Activated T-helper 2 cell treated with anti-CD3 and anti-CD28 coated beads, Interferon-gamma antibody, Interleukin-2, Interleukin-4, amounts not matched to agents 10 μg/mL and 5 μg/mL and 100 μg/mL, durations not matched to agents 14 hours and 24 hours and 36 hours (primary cell): ENCODE measurements around the gene EPHA10. TPM values are rescaled to one million over a fixed set of nuclear protein-coding genes. Genes with fewer than 3 reads are reported as not detected.
"Not testable (repeated sequence)": the region's sequence is repeated elsewhere in the genome, so short reads cannot be mapped to it uniquely, and the experiment has no call there.

Source experiments
- DNase-seq: peaks from one replicate; pipeline ENCODE4 v3.0.0; 2021; ENCODE audit warnings: low spot score
- H3K27ac Mint-ChIP-seq: one replicate; pipeline ENCODE4 v1.8.0; 2021; ENCODE audit warnings: mixed read lengths
- H3K27me3 Mint-ChIP-seq: one replicate; pipeline ENCODE4 v1.8.0; 2021; ENCODE audit warnings: low read depth, mixed read lengths
- H3K36me3 Mint-ChIP-seq: one replicate; pipeline ENCODE4 v1.8.0; 2021; ENCODE audit warnings: low read depth, mixed read lengths
- H3K4me1 Mint-ChIP-seq: one replicate; pipeline ENCODE4 v1.8.0; 2021; ENCODE audit warnings: low read depth, mixed read lengths
- H3K4me3 Mint-ChIP-seq: one replicate; pipeline ENCODE4 v1.8.0; 2021; ENCODE audit warnings: low read depth, mild to moderate bottlenecking, moderate library complexity, mixed read lengths
- H3K9me3 Mint-ChIP-seq: one replicate; pipeline ENCODE4 v1.8.0; 2021; ENCODE audit warnings: mixed read lengths
- intact Hi-C: fragments of 100-400 bp; cut with micrococcal nuclease; formaldehyde crosslinking; loops from one replicate; pipeline ENCODE4 v1.15.1; 2023
- total RNA-seq: library from RNA; stranded (reverse); gene quantifications from 2 replicates; pipeline ENCODE4 v1.2.3, GENCODE V29; 2022

Gene EPHA10
- total RNA-seq, 1 donor from 2014 or later = 0.21 TPM

GRCh38 chr1:37741130-37741529, 23.8 kb downstream of the EPHA10 start:
- Mint-ChIP-seq H3K27ac (no peak overlapping the region), H3K9me3 (no peaks in the 10 kb centered on the region), H3K36me3 (no peaks in the 10 kb centered on the region), H3K4me1 (no peaks in the 10 kb centered on the region), H3K27me3 (peaks cover 14% of the 10 kb centered on the region), H3K4me3 (no peak overlapping the region)
- DNase-seq = no peak
- intact Hi-C loops = no loop called here

- Mint-ChIP-seq H3K36me3 (no peaks in the 10 kb centered on the region), H3K27ac (no peak overlapping the region), H3K9me3 (no peaks in the 10 kb centered on the region), H3K4me3 (no peak overlapping the region), H3K27me3 (peaks cover 22% of the 10 kb centered on the region), H3K4me1 (no peaks in the 10 kb centered on the region)
- intact Hi-C loops = no loop called here
- DNase-seq = no peak
These were observed 25.7 kb downstream of the EPHA10 start for GRCh38 chr1:37739222-37739621.

GRCh38 chr1:37738619-37739018, 26.3 kb downstream of the EPHA10 start:
- DNase-seq, H3K27ac Mint-ChIP-seq, H3K9me3 Mint-ChIP-seq, H3K4me3 Mint-ChIP-seq, intact Hi-C loops, H3K4me1 Mint-ChIP-seq, H3K36me3 Mint-ChIP-seq: not testable (repeated sequence)
- H3K27me3 Mint-ChIP-seq = peaks cover 24% of the 10 kb centered on the region

- H3K4me1 Mint-ChIP-seq, H3K4me3 Mint-ChIP-seq, DNase-seq, H3K27ac Mint-ChIP-seq, H3K36me3 Mint-ChIP-seq, intact Hi-C loops, H3K9me3 Mint-ChIP-seq: not testable (repeated sequence)
- peaks cover 25% of the 10 kb centered on the region for H3K27me3 Mint-ChIP-seq
These were observed 26.9 kb downstream of the EPHA10 start for GRCh38 chr1:37737975-37738374.

GRCh38 chr1:37734629-37735591, 30.0 kb downstream of the EPHA10 start:
- no peak for DNase-seq
- Mint-ChIP-seq H3K4me1 (no peaks in the 10 kb centered on the region), H3K4me3 (no peak overlapping the region), H3K27me3 (peaks cover 22% of the 10 kb centered on the region), H3K36me3 (no peaks in the 10 kb centered on the region), H3K27ac (no peak overlapping the region), H3K9me3 (no peaks in the 10 kb centered on the region)
- intact Hi-C loops = loop anchor here (2.0 kb wide), 1 partner anchor 60 kb away; no protein-coding TSS in a partner anchor

- DNase-seq = no peak
- peaks cover 33% of the 10 kb centered on the region for H3K27me3 Mint-ChIP-seq
- no peaks in the 10 kb centered on the region for H3K36me3 Mint-ChIP-seq
- H3K4me3 Mint-ChIP-seq = no peak overlapping the region
- H3K4me1 Mint-ChIP-seq = no peaks in the 10 kb centered on the region
- H3K9me3 Mint-ChIP-seq = no peaks in the 10 kb centered on the region
- intact Hi-C loops = no loop called here
- H3K27ac Mint-ChIP-seq = no peak overlapping the region
These were observed 32.7 kb downstream of the EPHA10 start for GRCh38 chr1:37732111-37732780.

- intact Hi-C loops = no loop called here
- H3K9me3 Mint-ChIP-seq = no peaks in the 10 kb centered on the region
- no peaks in the 10 kb centered on the region for H3K36me3 Mint-ChIP-seq
- H3K27me3 Mint-ChIP-seq = peaks cover 31% of the 10 kb centered on the region
- H3K4me3 Mint-ChIP-seq = no peak overlapping the region
- H3K4me1 Mint-ChIP-seq = no peaks in the 10 kb centered on the region
- no peak overlapping the region for H3K27ac Mint-ChIP-seq
- no peak for DNase-seq
These were observed 33.5 kb downstream of the EPHA10 start for GRCh38 chr1:37731312-37732019.

GRCh38 chr1:37730376-37730775, 34.5 kb downstream of the EPHA10 start:
- Mint-ChIP-seq H3K9me3 (no peaks in the 10 kb centered on the region), H3K27ac (no peak overlapping the region), H3K27me3 (peaks cover 28% of the 10 kb centered on the region), H3K4me1 (no peaks in the 10 kb centered on the region), H3K36me3 (no peaks in the 10 kb centered on the region), H3K4me3 (no peak overlapping the region)
- intact Hi-C loops = no loop called here
- no peak for DNase-seq

- H3K4me3 Mint-ChIP-seq = no peak overlapping the region
- H3K27me3 Mint-ChIP-seq = peaks cover 22% of the 10 kb centered on the region
- H3K4me1 Mint-ChIP-seq = no peaks in the 10 kb centered on the region
- DNase-seq = no peak
- intact Hi-C loops = no loop called here
- no peak overlapping the region for H3K27ac Mint-ChIP-seq
- H3K9me3 Mint-ChIP-seq = no peaks in the 10 kb centered on the region
- H3K36me3 Mint-ChIP-seq = no peaks in the 10 kb centered on the region
These were observed 36.5 kb downstream of the EPHA10 start for GRCh38 chr1:37728416-37728815.

GRCh38 chr1:37726751-37727585, 38.0 kb downstream of the EPHA10 start:
- intact Hi-C loops = no loop called here
- no peak for DNase-seq
- Mint-ChIP-seq H3K36me3 (no peaks in the 10 kb centered on the region), H3K27me3 (peaks cover 22% of the 10 kb centered on the region), H3K9me3 (no peaks in the 10 kb centered on the region), H3K27ac (no peak overlapping the region), H3K4me3 (no peak overlapping the region), H3K4me1 (no peaks in the 10 kb centered on the region)

GRCh38 chr1:37725851-37726613, 38.9 kb downstream of the EPHA10 start:
- no peaks in the 10 kb centered on the region for H3K4me1 Mint-ChIP-seq
- no peak overlapping the region for H3K4me3 Mint-ChIP-seq
- DNase-seq = no peak

More at GRCh38 chr1:37725851-37726613, 38.9 kb downstream of the EPHA10 start:
- intact Hi-C loops = no loop called here
- Mint-ChIP-seq H3K36me3 (no peaks in the 10 kb centered on the region), H3K27ac (no peak overlapping the region), H3K27me3 (peaks cover 20% of the 10 kb centered on the region), H3K9me3 (no peaks in the 10 kb centered on the region)
